ENCODE measurements around the gene WNT9B.
"Not testable (repeated sequence)": the region's sequence is repeated elsewhere in the genome, so short reads cannot be mapped to it uniquely, and the experiment has no call there.

Gene WNT9B

GRCh38 chr17:46903762-46904672, 52.6 kb downstream of the WNT9B start:
- H3K4me3 ChIP-seq (ENCODE audit: low read depth in 1 of 2, low read length in 2 of 2) = no peak overlapping the region
- H3K36me3 ChIP-seq (ENCODE audit: insufficient read depth, low read length) = no peaks in the 10 kb centered on the region
- peaks cover 0 to 5% of the 10 kb centered on the region in 2 donors for H3K27me3 ChIP-seq (ENCODE audit: control insufficient read depth in 1 of 2, insufficient read depth in 2 of 2, low read length in 2 of 2)
- no peak overlapping the region for H3K27ac ChIP-seq (ENCODE audit: low read depth, low read length)
- H3K4me1 ChIP-seq (ENCODE audit: insufficient read depth, low read length) = no peaks in the 10 kb centered on the region
- H3K9me3 ChIP-seq (ENCODE audit: low read length) = no peaks in the 10 kb centered on the region
- H3K9ac ChIP-seq (ENCODE audit: low read length) = no peak overlapping the region

GRCh38 chr17:46908068-46908737, 56.8 kb downstream of the WNT9B start:
- Histone ChIP-seq H3K36me3 (ENCODE audit: insufficient read depth, low read length) (no peaks in the 10 kb centered on the region), H3K27me3 (ENCODE audit: control insufficient read depth in 1 of 2, insufficient read depth in 2 of 2, low read length in 2 of 2) (peaks cover 0 to 5% of the 10 kb centered on the region in 2 donors), H3K4me3 (ENCODE audit: low read depth in 1 of 2, low read length in 2 of 2) (no peak overlapping the region), H3K9me3 (ENCODE audit: low read length) (no peaks in the 10 kb centered on the region), H3K9ac (ENCODE audit: low read length) (no peak overlapping the region), H3K4me1 (ENCODE audit: insufficient read depth, low read length) (no peaks in the 10 kb centered on the region), H3K27ac (ENCODE audit: low read depth, low read length) (no peak overlapping the region)

- Histone ChIP-seq H3K9ac (ENCODE audit: low read length) (no peak overlapping the region), H3K4me3 (ENCODE audit: low read depth in 1 of 2, low read length in 2 of 2) (no peak overlapping the region), H3K4me1 (ENCODE audit: insufficient read depth, low read length) (no peaks in the 10 kb centered on the region), H3K27me3 (ENCODE audit: control insufficient read depth in 1 of 2, insufficient read depth in 2 of 2, low read length in 2 of 2) (peaks cover 0 to 5% of the 10 kb centered on the region in 2 donors), H3K27ac (ENCODE audit: low read depth, low read length) (no peak overlapping the region), H3K36me3 (ENCODE audit: insufficient read depth, low read length) (no peaks in the 10 kb centered on the region), H3K9me3 (ENCODE audit: low read length) (no peaks in the 10 kb centered on the region)
Measured at GRCh38 chr17:46910179-46910927, 59.0 kb downstream of the WNT9B start.

- H3K36me3 ChIP-seq (ENCODE audit: insufficient read depth, low read length) = no peaks in the 10 kb centered on the region
- no peaks in the 10 kb centered on the region for H3K9me3 ChIP-seq (ENCODE audit: low read length)
- peaks cover 0 to 5% of the 10 kb centered on the region in 2 donors for H3K27me3 ChIP-seq (ENCODE audit: control insufficient read depth in 1 of 2, insufficient read depth in 2 of 2, low read length in 2 of 2)
- no peak overlapping the region for H3K27ac ChIP-seq (ENCODE audit: low read depth, low read length)
- no peak overlapping the region for H3K4me3 ChIP-seq (ENCODE audit: low read depth in 1 of 2, low read length in 2 of 2)
- no peak overlapping the region for H3K9ac ChIP-seq (ENCODE audit: low read length)
- no peaks in the 10 kb centered on the region for H3K4me1 ChIP-seq (ENCODE audit: insufficient read depth, low read length)
Measured at GRCh38 chr17:46911311-46911710, 59.9 kb downstream of the WNT9B start.

- Histone ChIP-seq H3K4me1 (ENCODE audit: insufficient read depth, low read length) (no peaks in the 10 kb centered on the region), H3K27ac (ENCODE audit: low read depth, low read length) (no peak overlapping the region), H3K9ac (ENCODE audit: low read length) (no peak overlapping the region), H3K4me3 (ENCODE audit: low read depth in 1 of 2, low read length in 2 of 2) (no peak overlapping the region), H3K9me3 (ENCODE audit: low read length) (no peaks in the 10 kb centered on the region), H3K27me3 (ENCODE audit: control insufficient read depth in 1 of 2, insufficient read depth in 2 of 2, low read length in 2 of 2) (no peaks in the 10 kb centered on the region), H3K36me3 (ENCODE audit: insufficient read depth, low read length) (no peaks in the 10 kb centered on the region)
Measured at GRCh38 chr17:46915596-46915995, 64.2 kb downstream of the WNT9B start.

GRCh38 chr17:46916211-46916610, 64.8 kb downstream of the WNT9B start:
- no peaks in the 10 kb centered on the region for H3K4me1 ChIP-seq (ENCODE audit: insufficient read depth, low read length)
- no peaks in the 10 kb centered on the region for H3K27me3 ChIP-seq (ENCODE audit: control insufficient read depth in 1 of 2, insufficient read depth in 2 of 2, low read length in 2 of 2)
- no peak overlapping the region for H3K9ac ChIP-seq (ENCODE audit: low read length)
- no peaks in the 10 kb centered on the region for H3K9me3 ChIP-seq (ENCODE audit: low read length)
- no peaks in the 10 kb centered on the region for H3K36me3 ChIP-seq (ENCODE audit: insufficient read depth, low read length)
- no peak overlapping the region for H3K4me3 ChIP-seq (ENCODE audit: low read depth in 1 of 2, low read length in 2 of 2)
- no peak overlapping the region for H3K27ac ChIP-seq (ENCODE audit: low read depth, low read length)

- no peak overlapping the region for H3K4me3 ChIP-seq (ENCODE audit: low read depth in 1 of 2, low read length in 2 of 2)
- H3K36me3 ChIP-seq (ENCODE audit: insufficient read depth, low read length) = no peaks in the 10 kb centered on the region
- no peak overlapping the region for H3K27ac ChIP-seq (ENCODE audit: low read depth, low read length)
- H3K9me3 ChIP-seq (ENCODE audit: low read length) = no peaks in the 10 kb centered on the region
- H3K4me1 ChIP-seq (ENCODE audit: insufficient read depth, low read length) = no peaks in the 10 kb centered on the region
- no peaks in the 10 kb centered on the region for H3K27me3 ChIP-seq (ENCODE audit: control insufficient read depth in 1 of 2, insufficient read depth in 2 of 2, low read length in 2 of 2)
- no peak overlapping the region for H3K9ac ChIP-seq (ENCODE audit: low read length)
Measured at GRCh38 chr17:46916623-46917022, 65.2 kb downstream of the WNT9B start.

GRCh38 chr17:46917041-46917440, 65.7 kb downstream of the WNT9B start:
- no peaks in the 10 kb centered on the region for H3K9me3 ChIP-seq (ENCODE audit: low read length)
- no peaks in the 10 kb centered on the region for H3K27me3 ChIP-seq (ENCODE audit: control insufficient read depth in 1 of 2, insufficient read depth in 2 of 2, low read length in 2 of 2)
- no peak overlapping the region for H3K4me3 ChIP-seq (ENCODE audit: low read depth in 1 of 2, low read length in 2 of 2)
- no peaks in the 10 kb centered on the region for H3K36me3 ChIP-seq (ENCODE audit: insufficient read depth, low read length)
- no peak overlapping the region for H3K9ac ChIP-seq (ENCODE audit: low read length)
- H3K27ac ChIP-seq (ENCODE audit: low read depth, low read length) = no peak overlapping the region
- H3K4me1 ChIP-seq (ENCODE audit: insufficient read depth, low read length) = no peaks in the 10 kb centered on the region

GRCh38 chr17:46917516-46917915, 66.1 kb downstream of the WNT9B start:
- Histone ChIP-seq H3K9ac (ENCODE audit: low read length) (no peak overlapping the region), H3K27ac (ENCODE audit: low read depth, low read length) (no peak overlapping the region), H3K4me1 (ENCODE audit: insufficient read depth, low read length) (no peaks in the 10 kb centered on the region), H3K4me3 (ENCODE audit: low read depth in 1 of 2, low read length in 2 of 2) (no peak overlapping the region), H3K9me3 (ENCODE audit: low read length) (no peaks in the 10 kb centered on the region), H3K27me3 (ENCODE audit: control insufficient read depth in 1 of 2, insufficient read depth in 2 of 2, low read length in 2 of 2) (no peaks in the 10 kb centered on the region), H3K36me3 (ENCODE audit: insufficient read depth, low read length) (no peaks in the 10 kb centered on the region)

GRCh38 chr17:46921962-46922361, 70.6 kb downstream of the WNT9B start:
- H3K27me3 ChIP-seq (ENCODE audit: control insufficient read depth in 1 of 2, insufficient read depth in 2 of 2, low read length in 2 of 2); H3K9ac ChIP-seq (ENCODE audit: low read length); H3K9me3 ChIP-seq (ENCODE audit: low read length); H3K36me3 ChIP-seq (ENCODE audit: insufficient read depth, low read length); H3K4me3 ChIP-seq (ENCODE audit: low read depth in 1 of 2, low read length in 2 of 2); H3K27ac ChIP-seq (ENCODE audit: low read depth, low read length): not testable (repeated sequence)
- H3K4me1 ChIP-seq (ENCODE audit: insufficient read depth, low read length) = peaks cover 18% of the 10 kb centered on the region

GRCh38 chr17:46922487-46922803, 71.1 kb downstream of the WNT9B start:
- Histone ChIP-seq H3K4me1 (ENCODE audit: insufficient read depth, low read length) (peaks cover 18% of the 10 kb centered on the region), H3K9me3 (ENCODE audit: low read length) (no peaks in the 10 kb centered on the region), H3K9ac (ENCODE audit: low read length) (peak overlapping the region; percentile 98), H3K36me3 (ENCODE audit: insufficient read depth, low read length) (no peaks in the 10 kb centered on the region), H3K27me3 (ENCODE audit: control insufficient read depth in 1 of 2, insufficient read depth in 2 of 2, low read length in 2 of 2) (no peaks in the 10 kb centered on the region), H3K4me3 (ENCODE audit: low read depth in 1 of 2, low read length in 2 of 2) (peak overlapping the region; percentile 94 to 100), H3K27ac (ENCODE audit: low read depth, low read length) (peak overlapping the region; percentile 89)

All from muscle layer of colon (tissue), 2 donors.